Measurements from ENCODE around the gene SYT14.

Gene SYT14

GRCh38 chr1:210092366-210092765 lies 154.3 kb downstream of the SYT14 start:
- TF ChIP-seq POU6F1 (CRISPR knock-in tag; IDR thresholded peaks at IDR 0.05; ENCODE audit: borderline replicate concordance, low read depth) = no peak
- TF ChIP-seq CREB5 (CRISPR knock-in tag; IDR thresholded peaks at IDR 0.05; ENCODE audit: low read depth) = no peak
- no peak for TF ChIP-seq RARB (CRISPR knock-in tag; IDR thresholded peaks at IDR 0.05)
- TF ChIP-seq ZFP3 (CRISPR knock-in tag; IDR thresholded peaks at IDR 0.05) = no peak
- no peak for TF ChIP-seq CSRNP3 (CRISPR knock-in tag; IDR thresholded peaks at IDR 0.05)
- no peak for TF ChIP-seq ZC3H10 (CRISPR knock-in tag; IDR thresholded peaks at IDR 0.05)
- TF ChIP-seq ISL1 (CRISPR knock-in tag; IDR thresholded peaks at IDR 0.05) = no peak
- no peak for TF ChIP-seq ZNF8 (CRISPR knock-in tag; IDR thresholded peaks at IDR 0.05)
- TF ChIP-seq GLIS3 (CRISPR knock-in tag; IDR thresholded peaks at IDR 0.05) = no peak
- TF ChIP-seq PATZ1 (CRISPR knock-in tag; IDR thresholded peaks at IDR 0.05; ENCODE audit: borderline replicate concordance) = no peak
- no peak for TF ChIP-seq ZNF565 (CRISPR knock-in tag; conservative IDR thresholded peaks at IDR 0.05; ENCODE audit: low read depth)
- no peak for TF ChIP-seq ZFP30 (CRISPR knock-in tag; IDR thresholded peaks at IDR 0.05)
- TF ChIP-seq TCF4 (CRISPR knock-in tag; IDR thresholded peaks at IDR 0.05; ENCODE audit: borderline replicate concordance) = no peak
- no peak for TF ChIP-seq ESRRG (CRISPR knock-in tag; IDR thresholded peaks at IDR 0.05)
- no peak for TF ChIP-seq TOX (CRISPR knock-in tag; IDR thresholded peaks at IDR 0.05; ENCODE audit: borderline replicate concordance)
- no peak for TF ChIP-seq ARNTL (CRISPR knock-in tag; IDR thresholded peaks at IDR 0.05; ENCODE audit: borderline replicate concordance, low read depth)
- no peak for TF ChIP-seq SNAI2 (CRISPR knock-in tag; IDR thresholded peaks at IDR 0.05)
- no peak for TF ChIP-seq TSHZ2 (CRISPR knock-in tag; IDR thresholded peaks at IDR 0.05)
- no peak for TF ChIP-seq BACH2 (CRISPR knock-in tag; IDR thresholded peaks at IDR 0.05; ENCODE audit: borderline replicate concordance)
- no peak for ATAC-seq

- TF ChIP-seq ZFP3 (CRISPR knock-in tag; IDR thresholded peaks at IDR 0.05) (no peak), POU6F1 (CRISPR knock-in tag; IDR thresholded peaks at IDR 0.05; ENCODE audit: borderline replicate concordance, low read depth) (no peak), TOX (CRISPR knock-in tag; IDR thresholded peaks at IDR 0.05; ENCODE audit: borderline replicate concordance) (no peak), ZFP30 (CRISPR knock-in tag; IDR thresholded peaks at IDR 0.05) (no peak), ZNF70 (CRISPR knock-in tag; IDR thresholded peaks at IDR 0.05) (no peak), ZNF8 (CRISPR knock-in tag; IDR thresholded peaks at IDR 0.05) (no peak), ISL1 (CRISPR knock-in tag; IDR thresholded peaks at IDR 0.05) (no peak), PPARA (CRISPR knock-in tag; IDR thresholded peaks at IDR 0.05; ENCODE audit: borderline replicate concordance) (no peak)
- no peak for ATAC-seq
These were observed 155.4 kb downstream of the SYT14 start for GRCh38 chr1:210093461-210093860.

Measured in SK-N-SH treated with all-trans-retinoic acid at 6 μM for 48 hours (cell line).